Lower leg skin (tissue), 4 donors: Measurements from ENCODE around the gene CADM1. TPM values are rescaled to one million over a fixed set of nuclear protein-coding genes. Genes with fewer than 3 reads are reported as not detected.

Experiments
- DNase-seq, 2 donors: peaks; one replicate each; pipeline ENCODE4 v3.0.0-alpha.2; 2019; ENCODE audit warnings: low spot score in 2 of 2
- H3K4me3 ChIP-seq: fragments of 200-600 bp; sonication (generic); 2 replicates; pipeline ENCODE4 v1.5.1; 2017; ENCODE audit warnings: mild to moderate bottlenecking, low read depth; ENCODE audit not compliant: poor library complexity, severe bottlenecking
- POLR2A ChIP-seq, 2 donors: fragments of 450-650 bp; IDR thresholded peaks; one replicate each; pipeline ENCODE4 v1.6.1; 2016 to 2017; ENCODE audit warnings: antibody characterized with exemption in 2 of 2, mild to moderate bottlenecking in 1 of 2, moderate library complexity in 1 of 2
- WGBS, 2 donors: methylation state at CpG; one replicate each; pipeline ENCODE4 v1.1.5; 2018; 5-methylcytosine and 5-hydroxymethylcytosine counted together
- intact Hi-C: fragments of 100-400 bp; cut with DNase I; formaldehyde crosslinking; loops from one replicate; pipeline ENCODE4 v1.15.0; 2023; ENCODE audit warnings: low total_unique reads
- total RNA-seq, 4 donors: library from RNA; depleted of rRNA; stranded (reverse); fragments of >200 nt; gene quantifications; one replicate each; pipeline ENCODE4 v1.1.0, GENCODE V29; 2016
- TF ChIP-seq, protein P1 (sequence below), 3 donors: fragments of 450-650 bp; IDR thresholded peaks; one replicate each; pipeline ENCODE4 v1.5.1; 2016; ENCODE audit warnings: antibody characterized with exemption in 3 of 3, mild to moderate bottlenecking in 3 of 3, moderate library complexity in 2 of 3

Gene CADM1
- total RNA-seq, 4 donors from 2014 or later: 9.4 to 21.4 (median 11.8) TPM

DNA sequence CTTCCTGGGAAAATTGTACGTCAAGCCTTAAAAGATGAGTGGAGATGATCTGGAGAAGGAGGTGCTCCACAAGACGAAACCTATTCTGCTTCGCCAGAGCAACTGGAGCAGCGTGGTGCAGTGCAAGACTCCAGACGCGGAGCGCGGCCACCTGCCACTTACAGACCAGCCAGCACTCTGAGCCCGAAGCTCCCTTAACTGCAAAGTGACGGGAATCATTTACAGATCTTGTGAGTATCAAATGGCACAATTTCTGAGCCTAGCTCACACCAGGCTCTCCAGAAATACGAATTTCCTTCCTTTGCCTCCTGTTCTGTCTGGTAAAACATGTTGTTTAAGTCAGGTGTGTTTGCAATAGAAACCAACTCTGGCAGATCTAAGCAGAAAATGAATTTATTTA, 369.3 kb downstream of the CADM1 start:
- no peak overlapping the region for H3K4me3 ChIP-seq
- 77% methylated on average over 11 of the region's 11 CpGs for WGBS, 2 donors
- DNase-seq: no peak
- intact Hi-C loops: no loop called here
- TF ChIP-seq POLR2A (IDR thresholded peaks at IDR 0.05): no peak
- TF ChIP-seq, protein P1, sequence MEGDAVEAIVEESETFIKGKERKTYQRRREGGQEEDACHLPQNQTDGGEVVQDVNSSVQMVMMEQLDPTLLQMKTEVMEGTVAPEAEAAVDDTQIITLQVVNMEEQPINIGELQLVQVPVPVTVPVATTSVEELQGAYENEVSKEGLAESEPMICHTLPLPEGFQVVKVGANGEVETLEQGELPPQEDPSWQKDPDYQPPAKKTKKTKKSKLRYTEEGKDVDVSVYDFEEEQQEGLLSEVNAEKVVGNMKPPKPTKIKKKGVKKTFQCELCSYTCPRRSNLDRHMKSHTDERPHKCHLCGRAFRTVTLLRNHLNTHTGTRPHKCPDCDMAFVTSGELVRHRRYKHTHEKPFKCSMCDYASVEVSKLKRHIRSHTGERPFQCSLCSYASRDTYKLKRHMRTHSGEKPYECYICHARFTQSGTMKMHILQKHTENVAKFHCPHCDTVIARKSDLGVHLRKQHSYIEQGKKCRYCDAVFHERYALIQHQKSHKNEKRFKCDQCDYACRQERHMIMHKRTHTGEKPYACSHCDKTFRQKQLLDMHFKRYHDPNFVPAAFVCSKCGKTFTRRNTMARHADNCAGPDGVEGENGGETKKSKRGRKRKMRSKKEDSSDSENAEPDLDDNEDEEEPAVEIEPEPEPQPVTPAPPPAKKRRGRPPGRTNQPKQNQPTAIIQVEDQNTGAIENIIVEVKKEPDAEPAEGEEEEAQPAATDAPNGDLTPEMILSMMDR (IDR thresholded peaks at IDR 0.05): no peak

DNA sequence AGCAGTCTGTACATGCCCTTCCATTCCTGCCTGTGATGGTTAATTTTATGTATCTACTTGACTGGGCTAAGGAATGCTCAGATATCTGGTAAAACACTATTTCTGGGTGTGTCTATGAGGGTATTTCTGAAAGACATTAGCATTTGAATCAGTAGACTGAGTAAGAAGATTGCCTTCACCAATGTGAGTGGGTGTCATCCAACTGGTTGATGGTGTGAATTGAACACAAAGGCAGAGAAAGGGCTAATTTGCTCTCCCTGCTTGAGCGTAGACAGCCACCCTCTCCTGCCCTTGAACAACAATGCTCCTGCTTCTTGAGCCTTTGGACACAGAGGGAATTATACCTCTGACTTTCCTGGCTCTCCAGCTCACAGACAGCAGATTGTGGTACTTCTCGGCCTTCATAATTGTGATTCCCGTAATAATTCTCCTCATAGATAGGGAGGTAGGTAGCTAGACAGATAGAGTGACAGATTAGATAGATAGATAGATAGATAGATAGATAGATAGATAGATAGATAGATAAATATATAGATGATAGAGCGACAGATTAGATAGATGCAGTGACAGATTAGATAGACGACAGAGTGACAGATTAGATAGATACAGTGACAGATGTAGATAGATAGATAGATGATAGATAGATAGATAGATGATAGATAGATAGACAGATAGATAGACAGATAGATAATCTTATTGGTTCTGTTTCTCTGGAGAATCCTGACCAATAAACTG, 370.6 kb downstream of the CADM1 start:
- WGBS, 2 donors: 86 to 92% methylated on average over 5 of the region's 5 CpGs
- intact Hi-C loops: no loop called here

DNA sequence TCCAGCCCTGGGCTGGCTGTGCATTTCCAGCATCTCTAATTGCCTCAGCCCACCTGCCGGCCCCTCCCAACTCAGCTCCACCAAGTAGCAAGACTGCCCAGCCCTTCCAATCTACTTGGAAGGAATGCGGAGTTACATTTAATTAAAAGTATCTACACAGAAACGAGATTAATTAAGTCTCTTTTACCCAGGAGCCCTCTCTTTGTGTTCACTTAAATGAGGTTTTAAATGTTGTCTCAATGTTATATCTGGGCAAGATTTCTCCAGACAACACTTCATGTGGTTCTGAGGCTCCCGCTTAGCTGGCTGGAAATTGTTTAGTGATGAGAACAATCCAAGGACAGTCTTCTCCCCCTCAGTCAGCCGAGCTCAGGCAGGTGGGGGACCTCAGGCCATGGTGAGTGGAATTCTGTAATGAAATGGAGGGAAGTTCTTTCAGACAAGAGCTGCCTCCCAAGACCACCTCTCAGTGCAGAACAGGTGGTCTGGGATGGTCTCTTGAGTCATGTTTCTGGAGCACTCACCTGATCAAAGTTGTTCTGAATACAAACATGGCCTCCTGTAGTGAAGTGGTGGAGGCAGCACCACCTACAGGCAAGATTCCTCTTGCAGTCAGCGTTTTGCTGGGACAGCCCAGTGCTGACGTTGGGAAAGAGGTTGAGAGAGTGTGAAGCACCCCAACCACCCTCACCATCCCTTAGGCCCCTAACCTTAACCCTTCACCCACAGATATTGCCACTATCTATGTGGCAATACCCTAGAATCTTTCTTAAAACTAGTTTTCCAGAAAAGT, 371.6 kb downstream of the CADM1 start:
- 55 to 61% methylated on average over 7 of the region's 7 CpGs for WGBS, 2 donors
- intact Hi-C loops: no loop called here

More for the DNA sequence above, 370.6 kb downstream of the CADM1 start:
- H3K4me3 ChIP-seq: no peak overlapping the region
- TF ChIP-seq, protein P1 (IDR thresholded peaks at IDR 0.05): no peak
- TF ChIP-seq POLR2A (IDR thresholded peaks at IDR 0.05): no peak
- no peak for DNase-seq

DNA sequence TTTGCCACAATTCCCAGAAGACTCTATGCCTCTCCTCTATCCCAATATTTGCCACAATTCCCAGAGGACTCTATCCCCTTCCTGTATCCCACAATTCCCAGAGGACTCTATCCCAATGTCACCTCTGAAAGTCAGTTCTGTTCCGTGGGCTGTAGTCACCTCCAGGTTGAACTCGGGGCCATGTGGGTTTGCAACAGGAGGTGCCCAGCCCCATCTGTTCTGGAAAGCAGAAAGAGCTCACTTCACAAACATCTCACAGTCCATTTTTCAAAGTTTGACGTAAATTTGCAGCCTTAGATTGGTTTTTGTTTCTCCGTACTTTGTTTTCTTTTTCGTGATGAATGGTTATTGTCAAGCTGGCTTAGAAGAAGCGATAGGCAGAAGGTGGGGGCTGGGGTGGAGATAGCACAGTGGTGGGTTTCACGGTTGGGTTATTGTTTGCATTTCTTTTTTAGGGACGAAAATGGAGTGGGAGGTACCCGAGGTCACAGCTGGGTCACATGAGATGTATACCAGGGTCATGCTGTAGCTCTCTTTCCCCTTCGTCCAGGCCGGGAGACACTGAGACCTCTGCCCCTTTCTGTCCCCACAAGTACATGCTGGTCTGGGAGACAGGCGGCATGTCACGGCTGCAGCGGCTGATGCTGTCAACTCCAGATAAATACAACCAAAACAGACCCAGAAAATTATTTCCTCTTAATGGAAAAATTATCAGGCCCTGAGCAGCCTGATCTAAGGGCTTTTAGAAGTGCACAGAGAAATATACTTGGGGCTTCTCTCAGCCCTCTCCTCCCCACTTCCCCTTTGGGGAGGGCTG, 374.5 kb downstream of the CADM1 start:
- intact Hi-C loops: no loop called here
- no peak overlapping the region for H3K4me3 ChIP-seq
- DNase-seq: no peak
- 70 to 77% methylated on average over 14 of the region's 14 CpGs for WGBS, 2 donors
- no peak for TF ChIP-seq POLR2A (IDR thresholded peaks at IDR 0.05)
- TF ChIP-seq, protein P1 (IDR thresholded peaks at IDR 0.05): no peak

More for the DNA sequence above, 371.6 kb downstream of the CADM1 start:
- H3K4me3 ChIP-seq: no peak overlapping the region
- no peak for DNase-seq
- TF ChIP-seq, protein P1 (IDR thresholded peaks at IDR 0.05): no peak
- TF ChIP-seq POLR2A (IDR thresholded peaks at IDR 0.05): no peak

DNA sequence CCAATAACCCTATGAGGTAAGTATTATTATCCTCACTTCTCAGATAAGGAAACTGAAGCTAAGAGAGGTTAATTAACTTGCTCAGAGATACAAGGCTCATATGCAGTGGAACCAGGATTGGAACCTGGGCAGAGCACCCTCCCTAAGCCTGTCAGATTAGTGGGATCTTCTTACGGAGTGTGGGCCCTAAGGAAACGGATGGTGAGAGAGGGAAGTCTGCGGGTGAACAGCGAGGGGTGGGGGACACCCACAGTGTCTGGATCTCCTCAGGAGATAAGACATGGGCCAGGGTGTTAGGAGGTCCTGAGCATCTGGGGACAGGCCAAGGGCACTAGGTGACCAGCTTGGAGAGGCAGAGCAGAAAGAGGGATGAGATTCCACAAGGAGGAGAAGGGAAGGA, 376.0 kb downstream of the CADM1 start:
- TF ChIP-seq, protein P1 (IDR thresholded peaks at IDR 0.05): no peak
- no peak for TF ChIP-seq POLR2A (IDR thresholded peaks at IDR 0.05)
- DNase-seq: no peak
- intact Hi-C loops: no loop called here
- 85% methylated on average over 4 of the region's 4 CpGs for WGBS, 2 donors
- H3K4me3 ChIP-seq: no peak overlapping the region
